Smooth muscle cell (in vitro differentiated cells): ENCODE results near the gene NEMP2. TPM values are rescaled to one million over a fixed set of nuclear protein-coding genes. Genes with fewer than 3 reads are reported as not detected.

Experiments used
- DNase-seq: peaks from one replicate; lab custom pipeline; 2025; ENCODE audit not compliant: unreplicated experiment; lab: John Stamatoyannopoulos, UW
- H2AFZ ChIP-seq: fragments of 200-600 bp; sonication (generic); 2 replicates; pipeline ENCODE4 v1.6.0; 2016; ENCODE audit warnings: antibody characterized with exemption, low read depth, mild to moderate bottlenecking
- H3F3A ChIP-seq: fragments of 200-600 bp; sonication (generic); 2 replicates; pipeline ENCODE4 v1.6.0; 2017; ENCODE audit warnings: antibody characterized with exemption, low read depth
- H3K27ac ChIP-seq: fragments of 200-600 bp; sonication (generic); 2 replicates; pipeline ENCODE4 v1.5.1; 2016; ENCODE audit warnings: low read depth, mild to moderate bottlenecking
- H3K27me3 ChIP-seq: fragments of 200-600 bp; sonication (generic); 2 replicates; pipeline ENCODE4 v1.6.1; 2016; ENCODE audit warnings: low read depth, mild to moderate bottlenecking
- H3K36me3 ChIP-seq: fragments of 200-600 bp; sonication (generic); 2 replicates; pipeline ENCODE4 v1.5.1; 2016; ENCODE audit warnings: low read depth
- H3K4me1 ChIP-seq: fragments of 200-600 bp; sonication (generic); 2 replicates; pipeline ENCODE4 v1.5.1; 2016; ENCODE audit warnings: low read depth
- H3K4me2 ChIP-seq: fragments of 200-600 bp; sonication (generic); 2 replicates; pipeline ENCODE4 v1.6.0; 2016; ENCODE audit warnings: mild to moderate bottlenecking
- H3K4me3 ChIP-seq: fragments of 200-600 bp; sonication (generic); 2 replicates; pipeline ENCODE4 v1.5.1; 2016; ENCODE audit warnings: mild to moderate bottlenecking
- H3K79me2 ChIP-seq: fragments of 200-600 bp; sonication (generic); 2 replicates; pipeline ENCODE4 v1.6.0; 2016; ENCODE audit warnings: low read depth, mild to moderate bottlenecking
- H3K9ac ChIP-seq: fragments of 200-600 bp; sonication (generic); 2 replicates; pipeline ENCODE4 v1.6.0; 2016; ENCODE audit warnings: low read depth
- H3K9me3 ChIP-seq: fragments of 200-600 bp; sonication (generic); replicated peaks from 2 replicates; pipeline ENCODE4 v1.5.1; 2016; ENCODE audit warnings: low read depth
- H4K20me1 ChIP-seq: fragments of 200-600 bp; sonication (generic); 2 replicates; pipeline ENCODE4 v1.6.0; 2016; ENCODE audit warnings: low read depth
- whole genome bisulfite sequencing: methylation state at CpG from one replicate; pipeline ENCODE4 v1.1.7; 2016; ENCODE audit warnings: low lambda C conversion rate; 5-methylcytosine and 5-hydroxymethylcytosine counted together
- polyA plus RNA-seq: library from polyadenylated mRNA; unstranded; fragments of >200 nt; fragmentation: Nextera tagmentation; extraction: Ambion mirVana; gene quantifications from 2 replicates; pipeline ENCODE4 v1.2.1, GENCODE V29; 2016
- total RNA-seq: library from RNA; depleted of rRNA; stranded (reverse); fragments of >200 nt; gene quantifications from 2 replicates; pipeline ENCODE4 v1.2.3, GENCODE V29; 2014
- TF ChIP-seq, protein P1 (sequence below): fragments of 200-600 bp; sonication (generic); IDR thresholded peaks from 2 replicates; pipeline ENCODE4 v1.5.1; 2017; ENCODE audit warnings: borderline replicate concordance, mild to moderate bottlenecking, antibody characterized with exemption; ENCODE audit not compliant: insufficient read depth, poor library complexity, severe bottlenecking

Gene NEMP2
- total and polyA plus RNA-seq, 2 experiments from 2014 or later, result 1.4 to 5.0 TPM

- Histone ChIP-seq H3K9me3 (peaks cover 6% of the 10 kb centered on the region), H3K79me2 (no peaks in the 10 kb centered on the region), H3K27ac (no peak overlapping the region), H3K4me3 (no peak overlapping the region), H3F3A (no peaks in the 10 kb centered on the region), H3K4me1 (no peaks in the 10 kb centered on the region), H4K20me1 (no peaks in the 10 kb centered on the region), H3K9ac (no peak overlapping the region), H3K27me3 (no peaks in the 10 kb centered on the region), H3K36me3 (no peaks in the 10 kb centered on the region), H3K4me2 (no peak overlapping the region), H2AFZ (no peak overlapping the region)
- 95% methylated on average over 2 of the region's 2 CpGs for WGBS
- DNase-seq, result no peak
- TF ChIP-seq, protein P1, sequence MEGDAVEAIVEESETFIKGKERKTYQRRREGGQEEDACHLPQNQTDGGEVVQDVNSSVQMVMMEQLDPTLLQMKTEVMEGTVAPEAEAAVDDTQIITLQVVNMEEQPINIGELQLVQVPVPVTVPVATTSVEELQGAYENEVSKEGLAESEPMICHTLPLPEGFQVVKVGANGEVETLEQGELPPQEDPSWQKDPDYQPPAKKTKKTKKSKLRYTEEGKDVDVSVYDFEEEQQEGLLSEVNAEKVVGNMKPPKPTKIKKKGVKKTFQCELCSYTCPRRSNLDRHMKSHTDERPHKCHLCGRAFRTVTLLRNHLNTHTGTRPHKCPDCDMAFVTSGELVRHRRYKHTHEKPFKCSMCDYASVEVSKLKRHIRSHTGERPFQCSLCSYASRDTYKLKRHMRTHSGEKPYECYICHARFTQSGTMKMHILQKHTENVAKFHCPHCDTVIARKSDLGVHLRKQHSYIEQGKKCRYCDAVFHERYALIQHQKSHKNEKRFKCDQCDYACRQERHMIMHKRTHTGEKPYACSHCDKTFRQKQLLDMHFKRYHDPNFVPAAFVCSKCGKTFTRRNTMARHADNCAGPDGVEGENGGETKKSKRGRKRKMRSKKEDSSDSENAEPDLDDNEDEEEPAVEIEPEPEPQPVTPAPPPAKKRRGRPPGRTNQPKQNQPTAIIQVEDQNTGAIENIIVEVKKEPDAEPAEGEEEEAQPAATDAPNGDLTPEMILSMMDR, result no peak
Observed at GRCh38 chr2:190564838-190565237, 30.3 kb upstream of the NEMP2 start.

DNA sequence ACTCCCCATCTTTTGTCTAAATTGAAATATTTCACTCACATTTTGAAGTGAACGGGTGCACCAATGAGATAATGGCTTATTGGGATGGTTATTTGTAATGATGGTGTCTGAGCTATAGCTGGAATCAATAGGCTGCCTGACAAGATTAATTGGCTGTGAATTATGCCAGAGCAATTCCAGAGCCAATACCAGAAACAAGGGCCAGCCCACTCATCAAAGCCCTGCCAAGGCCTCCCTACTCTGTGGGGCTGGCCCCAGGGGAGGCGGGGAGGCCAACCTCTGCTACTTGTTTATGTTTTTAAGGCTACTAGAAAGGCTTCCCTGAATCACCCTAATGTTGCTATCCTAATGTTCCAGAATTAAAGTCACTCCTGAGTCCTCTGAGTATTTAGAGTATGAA lies 29.1 kb upstream of the NEMP2 start:
- Histone ChIP-seq H3K9ac (no peak overlapping the region), H3K27me3 (no peaks in the 10 kb centered on the region), H4K20me1 (no peaks in the 10 kb centered on the region), H3K4me3 (no peak overlapping the region), H3K36me3 (no peaks in the 10 kb centered on the region), H2AFZ (no peak overlapping the region), H3K27ac (no peak overlapping the region), H3K9me3 (peaks cover 6% of the 10 kb centered on the region), H3F3A (no peaks in the 10 kb centered on the region), H3K79me2 (no peaks in the 10 kb centered on the region), H3K4me2 (no peak overlapping the region), H3K4me1 (no peaks in the 10 kb centered on the region)
- no peak for DNase-seq
- TF ChIP-seq, protein P1, result no peak
- WGBS, result 94% methylated on average over 2 of the region's 2 CpGs

DNA sequence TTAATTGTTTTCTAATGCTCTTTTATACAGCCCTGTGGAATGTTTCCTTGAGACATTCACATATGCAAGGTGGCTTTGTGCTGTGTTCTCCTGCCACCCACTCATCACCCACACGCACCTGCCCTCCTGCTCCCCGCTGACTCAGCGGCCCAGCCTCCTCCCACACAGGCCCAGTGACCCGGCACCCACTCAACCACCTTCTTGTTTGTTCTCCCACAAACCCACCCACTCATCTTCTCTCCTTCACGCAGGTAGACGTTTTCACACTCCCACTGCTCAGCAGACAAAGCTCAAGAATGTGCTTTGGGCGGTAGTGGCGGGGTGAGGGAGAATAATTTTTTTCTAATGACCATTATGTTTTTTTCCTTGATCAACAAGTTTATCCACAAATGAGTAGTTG lies 28.6 kb upstream of the NEMP2 start:
- H3K4me1 ChIP-seq, result no peaks in the 10 kb centered on the region
- H3K79me2 ChIP-seq, result no peaks in the 10 kb centered on the region
- no peak overlapping the region for H3K27ac ChIP-seq
- no peak for DNase-seq
- H3K4me3 ChIP-seq, result no peak overlapping the region
- H3K9ac ChIP-seq, result no peak overlapping the region
- no peaks in the 10 kb centered on the region for H3K27me3 ChIP-seq
- no peak overlapping the region for H3K4me2 ChIP-seq
- H3K9me3 ChIP-seq, result peaks cover 6% of the 10 kb centered on the region
- no peak overlapping the region for H2AFZ ChIP-seq
- no peaks in the 10 kb centered on the region for H3K36me3 ChIP-seq
- H3F3A ChIP-seq, result no peaks in the 10 kb centered on the region
- no peaks in the 10 kb centered on the region for H4K20me1 ChIP-seq
- TF ChIP-seq, protein P1, result no peak
- WGBS, result 88% methylated on average over 8 of the region's 8 CpGs

DNA sequence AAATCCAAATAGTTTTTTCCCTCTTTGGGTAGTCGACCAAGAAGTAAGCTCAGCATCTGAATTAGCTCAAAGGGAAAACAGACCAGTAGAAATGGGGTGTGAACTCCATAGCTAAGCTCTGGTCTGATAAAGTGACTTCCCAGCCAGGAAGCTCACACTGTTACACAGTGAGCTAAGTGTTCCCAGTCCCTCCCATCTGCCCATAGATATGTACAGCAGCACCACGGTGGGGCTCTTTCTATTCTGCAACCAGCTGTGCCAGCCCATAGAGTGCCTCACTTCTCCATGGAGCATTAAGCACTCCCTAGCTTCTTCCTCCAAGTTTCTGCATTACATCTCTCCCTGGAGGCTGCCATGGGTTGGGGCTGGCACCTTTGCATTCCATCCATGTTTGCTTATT lies 27.6 kb upstream of the NEMP2 start:
- H2AFZ ChIP-seq, result no peak overlapping the region
- no peaks in the 10 kb centered on the region for H3K4me1 ChIP-seq
- no peak overlapping the region for H3K27ac ChIP-seq
- H3K9ac ChIP-seq, result no peak overlapping the region
- no peak for DNase-seq
- H3F3A ChIP-seq, result no peaks in the 10 kb centered on the region
- H4K20me1 ChIP-seq, result no peaks in the 10 kb centered on the region
- no peak overlapping the region for H3K4me3 ChIP-seq
- no peak overlapping the region for H3K4me2 ChIP-seq
- H3K79me2 ChIP-seq, result no peaks in the 10 kb centered on the region
- peaks cover under 1% of the 10 kb centered on the region for H3K9me3 ChIP-seq
- WGBS, result 17% methylated on average over 2 of the region's 2 CpGs
- no peaks in the 10 kb centered on the region for H3K36me3 ChIP-seq
- no peaks in the 10 kb centered on the region for H3K27me3 ChIP-seq
- TF ChIP-seq, protein P1, result no peak
